KG1 (cell line): ENCODE data around the gene UBAC1.
"Not testable (repeated sequence)": the region's sequence is repeated elsewhere in the genome, so short reads cannot be mapped to it uniquely, and the experiment has no call there.

ENCODE experiments used
- DNase-seq: peaks from one replicate; lab custom pipeline; 2025; lab: John Stamatoyannopoulos, UW

Gene UBAC1

GRCh38 chr9:135978642-135979546 is 17.7 kb upstream of the UBAC1 start:
- DNase-seq = no peak

GRCh38 chr9:135976944-135977343 is 15.8 kb upstream of the UBAC1 start:
- DNase-seq = no peak

GRCh38 chr9:135976531-135976930 is 15.4 kb upstream of the UBAC1 start:
- DNase-seq = no peak

DNA sequence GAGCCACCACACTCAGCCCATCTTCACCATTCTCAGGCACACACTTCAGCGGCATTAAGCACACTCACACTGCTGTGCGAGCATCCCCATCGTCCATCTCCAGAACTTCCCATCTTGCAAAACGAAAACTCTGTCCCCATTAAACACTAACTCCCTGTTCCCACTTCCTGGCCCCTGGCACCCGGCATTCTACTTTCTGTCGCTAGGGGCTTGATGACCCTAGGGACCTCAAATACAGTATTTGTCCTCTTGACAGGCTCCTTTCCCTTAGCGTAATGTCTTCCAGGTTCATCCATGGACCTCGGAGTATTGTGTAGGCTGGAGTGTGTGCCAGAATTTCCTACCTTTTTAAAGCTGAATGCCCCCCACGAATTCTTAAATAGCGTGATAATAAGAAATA is 14.7 kb upstream of the UBAC1 start:
- no peak for DNase-seq

- DNase-seq = no peak
Observed at GRCh38 chr9:135974220-135974573, 13.0 kb upstream of the UBAC1 start.

DNA sequence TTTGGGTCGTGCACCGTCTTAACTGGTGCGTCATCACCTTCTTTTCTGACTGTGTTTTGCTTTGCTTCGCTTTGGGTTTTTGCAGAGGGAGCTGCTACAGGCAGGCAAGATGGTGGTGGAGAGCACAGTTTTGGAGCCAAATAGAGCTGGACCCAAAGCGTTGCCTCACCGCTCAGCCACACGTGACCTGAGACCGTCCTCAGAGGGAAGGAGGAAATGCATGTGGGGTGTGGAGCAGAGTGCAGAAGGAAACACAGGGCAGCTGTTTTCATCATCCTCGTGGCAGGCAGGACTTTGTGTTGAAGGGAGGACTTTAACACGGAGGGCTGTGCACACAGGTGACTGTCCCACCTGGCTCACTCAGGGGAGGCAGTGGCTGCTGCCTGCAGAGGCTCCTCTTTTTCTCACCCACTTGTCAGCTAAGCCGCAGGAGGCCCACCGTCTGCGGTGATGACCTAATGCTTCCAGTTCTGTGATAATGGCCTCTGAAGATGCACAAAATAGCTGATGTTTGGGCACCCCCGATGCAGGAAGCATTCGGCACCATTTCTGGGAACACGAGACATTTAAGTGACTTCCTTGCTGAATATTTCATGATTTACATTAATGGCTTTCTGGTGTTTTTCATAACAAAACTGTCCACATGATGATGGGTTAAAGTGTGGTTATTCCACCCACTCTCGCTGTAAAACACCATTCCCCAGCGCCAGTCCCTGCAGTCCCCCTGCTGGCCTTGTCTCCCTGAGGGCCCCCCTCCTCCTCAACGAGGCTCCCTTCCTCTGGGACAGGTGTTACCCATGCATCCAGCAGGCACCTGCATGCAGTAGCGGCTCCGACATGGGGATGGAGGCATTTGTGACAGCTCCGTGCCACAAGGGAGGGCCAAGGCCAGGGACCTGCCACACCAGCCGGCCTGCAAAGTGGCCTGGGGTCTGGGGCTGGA is 12.4 kb upstream of the UBAC1 start:
- DNase-seq = no peak

- DNase-seq = no peak
Observed at GRCh38 chr9:135971892-135972291, 10.7 kb upstream of the UBAC1 start.

DNA sequence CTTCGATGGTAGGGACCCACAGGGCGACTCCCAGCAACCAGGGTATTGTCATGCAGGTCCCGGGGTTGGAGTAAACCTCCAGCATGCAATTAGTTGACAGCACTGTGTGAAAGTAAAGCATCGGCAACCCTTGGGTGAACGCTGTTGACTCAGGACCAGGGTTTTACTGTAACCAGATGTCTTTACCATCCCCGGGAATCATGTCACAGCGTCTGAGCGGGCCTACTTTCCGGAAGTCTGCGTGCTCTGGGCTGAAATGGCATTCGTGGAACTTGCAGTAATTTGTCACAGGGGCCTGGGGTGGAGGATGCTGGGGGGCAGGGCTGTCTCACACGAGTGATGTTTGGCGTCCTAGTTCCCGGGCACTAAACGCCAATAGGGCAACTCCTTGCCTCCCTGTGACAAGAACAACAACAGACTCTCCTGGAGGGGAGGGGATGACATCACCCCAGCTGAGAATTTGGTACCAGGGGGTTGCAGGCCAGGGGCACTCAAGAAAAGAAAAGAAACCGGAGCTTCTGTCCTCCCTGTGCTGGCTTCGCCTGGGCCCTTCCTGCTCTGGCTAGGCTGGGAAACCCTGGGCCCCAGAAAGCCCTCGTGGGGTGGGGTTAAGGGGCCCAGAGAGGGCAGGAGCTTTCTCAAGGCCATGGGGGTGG is 10.1 kb upstream of the UBAC1 start:
- no peak for DNase-seq

- no peak for DNase-seq
Observed at GRCh38 chr9:135970128-135970815, 9.1 kb upstream of the UBAC1 start.

DNA sequence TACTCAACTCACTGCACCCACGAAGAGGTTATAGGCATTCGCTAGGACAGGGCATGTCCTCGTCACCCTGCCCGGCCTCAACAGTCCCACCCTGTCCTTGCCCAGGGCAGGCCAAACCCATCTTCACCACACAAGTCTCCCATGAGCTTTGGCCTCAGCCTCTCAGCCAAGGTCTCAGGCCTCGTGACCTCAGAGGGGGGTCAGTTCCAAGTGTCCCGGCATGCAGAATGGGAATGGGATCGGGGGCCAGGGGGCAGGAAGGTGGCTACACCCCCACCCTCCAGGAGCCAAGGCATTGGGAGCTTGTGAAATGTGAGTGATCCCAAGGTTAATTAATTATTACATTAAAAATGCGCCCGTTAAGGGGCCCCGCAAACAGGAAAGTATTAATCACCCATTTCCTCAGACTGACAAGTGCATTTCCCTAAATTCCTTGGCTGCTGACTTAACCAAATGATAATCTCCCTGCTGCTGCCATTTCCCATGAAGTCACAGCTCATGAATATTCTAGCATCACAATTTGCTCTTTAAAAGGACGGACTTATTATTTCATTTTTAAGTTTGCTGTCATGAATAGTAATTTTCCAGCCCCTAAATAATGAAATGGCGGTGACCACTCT is 8.0 kb upstream of the UBAC1 start:
- no peak for DNase-seq

- DNase-seq = no peak
Observed at GRCh38 chr9:135968601-135969000, 7.4 kb upstream of the UBAC1 start.

- DNase-seq = no peak
Observed at GRCh38 chr9:135968083-135968476, 6.9 kb upstream of the UBAC1 start.

DNA sequence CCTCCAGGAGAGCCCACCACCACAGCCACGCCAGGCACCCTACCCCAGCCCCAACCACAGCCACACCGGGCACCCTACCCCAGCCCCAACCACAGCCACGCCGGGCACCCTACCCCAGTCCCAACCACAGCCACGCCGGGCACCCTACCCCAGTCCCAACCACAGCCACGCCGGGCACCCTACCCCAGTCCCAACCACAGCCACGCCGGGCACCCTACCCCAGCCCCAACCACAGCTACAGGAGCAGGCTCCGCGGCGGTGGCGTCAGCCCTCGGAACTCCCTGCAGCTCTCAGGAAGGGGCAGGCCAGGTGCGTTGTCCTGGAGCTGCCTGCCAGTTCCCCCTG is 5.7 kb upstream of the UBAC1 start:
- not testable (repeated sequence) for DNase-seq

DNA sequence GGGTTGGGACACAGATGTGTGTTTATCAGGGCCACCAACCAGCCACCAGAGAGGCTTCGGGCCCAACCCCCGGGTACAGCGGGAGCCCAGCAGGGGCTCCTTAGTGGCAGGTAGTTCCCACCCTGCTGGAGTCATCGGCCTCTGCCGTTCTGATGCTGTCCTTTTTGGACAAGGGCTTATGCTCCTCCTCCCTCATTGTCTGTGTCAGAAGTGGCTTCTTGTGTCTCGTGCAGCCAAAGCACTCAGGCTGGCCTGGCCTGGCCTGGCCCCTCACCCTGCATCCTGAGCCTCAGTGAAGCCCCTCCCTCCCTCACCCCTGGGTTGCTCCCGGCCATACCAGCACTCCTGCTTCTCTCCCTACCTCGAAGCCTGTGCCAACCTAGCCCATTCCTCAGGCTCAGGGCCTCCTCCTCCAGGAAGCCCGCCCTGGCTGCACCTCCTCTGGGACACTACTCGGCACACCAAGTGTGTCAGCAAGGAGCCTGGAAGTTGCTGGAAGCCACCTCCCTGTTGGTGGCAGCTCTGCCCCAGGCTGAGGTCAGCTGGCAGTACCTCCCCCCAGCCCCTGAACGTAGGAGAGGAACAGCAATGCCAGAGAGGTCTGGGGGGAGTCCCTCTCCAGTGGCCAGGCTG is 4.1 kb upstream of the UBAC1 start:
- DNase-seq = no peak

DNA sequence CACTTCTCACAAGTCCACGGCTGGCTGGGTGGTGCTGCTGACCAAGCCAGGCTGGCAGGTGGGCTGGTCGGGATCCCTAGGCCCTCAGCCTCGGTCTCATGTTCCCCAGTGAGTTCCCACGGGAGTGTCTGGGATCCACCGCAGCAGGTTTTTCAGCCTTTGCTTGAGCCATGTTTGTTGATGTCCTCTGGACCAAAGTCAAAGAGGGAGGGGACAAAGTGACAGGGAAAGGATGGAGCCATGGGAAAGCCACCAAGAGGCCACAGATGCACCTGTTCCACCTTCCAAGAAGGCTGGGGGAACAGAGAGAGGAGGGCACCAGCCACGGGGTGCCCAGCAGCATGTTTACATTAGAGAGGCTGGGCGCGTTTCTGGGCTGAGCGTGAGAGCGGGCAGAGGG is 2.8 kb upstream of the UBAC1 start:
- no peak for DNase-seq

DNA sequence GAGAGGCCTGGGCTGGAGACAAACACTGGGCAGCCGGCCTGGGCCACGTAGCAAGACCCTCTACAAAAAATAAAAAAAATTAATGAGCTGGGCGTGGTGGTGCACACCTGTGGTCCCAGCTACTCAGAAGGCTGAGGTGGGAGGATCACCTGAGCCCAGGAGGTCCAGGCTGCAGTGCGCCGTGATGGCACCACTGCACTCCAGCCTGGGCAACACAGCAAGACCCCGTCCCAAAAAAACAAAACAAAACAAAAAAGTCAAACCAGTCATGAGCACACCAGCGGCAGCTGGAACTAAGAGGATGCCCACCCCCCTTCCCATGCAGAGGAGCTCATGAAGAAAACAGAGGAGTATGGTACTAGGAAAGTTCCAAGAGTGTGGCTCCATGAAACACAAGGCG is 2.2 kb upstream of the UBAC1 start:
- no peak for DNase-seq

- DNase-seq = no peak
Observed at GRCh38 chr9:135962696-135963307, 1.6 kb upstream of the UBAC1 start.

DNA sequence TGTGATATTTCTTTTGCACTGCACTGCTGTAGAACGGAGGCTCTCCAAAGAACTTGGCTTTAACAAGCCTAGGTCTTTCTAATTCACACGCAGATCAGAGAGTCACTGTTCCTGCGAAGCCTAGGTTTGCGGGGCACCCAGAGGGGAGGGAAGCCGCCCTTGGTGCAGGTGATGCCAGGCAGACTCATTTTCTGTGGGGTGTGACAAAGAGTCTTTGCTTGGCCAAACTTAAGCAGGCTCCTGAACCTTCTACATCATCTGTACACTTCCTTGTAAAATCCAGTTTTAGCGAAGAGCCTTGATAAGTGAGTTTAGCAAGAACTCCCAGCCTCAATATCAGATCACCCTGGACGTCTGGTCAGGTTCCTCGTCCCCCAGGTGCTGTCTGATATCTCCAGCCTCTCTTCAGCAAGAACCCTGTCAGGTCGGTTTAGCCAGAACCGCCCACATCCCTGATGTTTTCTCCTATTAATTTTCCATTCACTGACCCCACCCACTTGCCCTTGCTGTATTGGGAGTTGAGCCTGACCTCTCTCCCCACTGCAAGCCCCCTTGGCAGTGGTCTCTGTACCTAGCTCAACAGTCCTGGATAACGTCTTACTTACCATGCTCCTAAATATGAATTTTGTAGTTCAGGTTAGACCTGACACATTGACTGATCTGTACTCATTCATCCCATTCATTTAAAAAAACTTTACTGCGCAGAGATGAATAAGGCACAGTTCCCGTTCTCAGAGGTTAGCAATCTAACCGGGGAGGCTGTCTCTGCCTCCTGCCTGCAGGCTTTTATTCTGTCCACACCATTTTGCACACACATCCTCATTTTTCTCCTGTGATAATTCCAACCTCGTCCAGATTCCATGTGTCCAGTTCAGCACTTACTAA is 880 bp upstream of the UBAC1 start:
- no peak for DNase-seq

DNA sequence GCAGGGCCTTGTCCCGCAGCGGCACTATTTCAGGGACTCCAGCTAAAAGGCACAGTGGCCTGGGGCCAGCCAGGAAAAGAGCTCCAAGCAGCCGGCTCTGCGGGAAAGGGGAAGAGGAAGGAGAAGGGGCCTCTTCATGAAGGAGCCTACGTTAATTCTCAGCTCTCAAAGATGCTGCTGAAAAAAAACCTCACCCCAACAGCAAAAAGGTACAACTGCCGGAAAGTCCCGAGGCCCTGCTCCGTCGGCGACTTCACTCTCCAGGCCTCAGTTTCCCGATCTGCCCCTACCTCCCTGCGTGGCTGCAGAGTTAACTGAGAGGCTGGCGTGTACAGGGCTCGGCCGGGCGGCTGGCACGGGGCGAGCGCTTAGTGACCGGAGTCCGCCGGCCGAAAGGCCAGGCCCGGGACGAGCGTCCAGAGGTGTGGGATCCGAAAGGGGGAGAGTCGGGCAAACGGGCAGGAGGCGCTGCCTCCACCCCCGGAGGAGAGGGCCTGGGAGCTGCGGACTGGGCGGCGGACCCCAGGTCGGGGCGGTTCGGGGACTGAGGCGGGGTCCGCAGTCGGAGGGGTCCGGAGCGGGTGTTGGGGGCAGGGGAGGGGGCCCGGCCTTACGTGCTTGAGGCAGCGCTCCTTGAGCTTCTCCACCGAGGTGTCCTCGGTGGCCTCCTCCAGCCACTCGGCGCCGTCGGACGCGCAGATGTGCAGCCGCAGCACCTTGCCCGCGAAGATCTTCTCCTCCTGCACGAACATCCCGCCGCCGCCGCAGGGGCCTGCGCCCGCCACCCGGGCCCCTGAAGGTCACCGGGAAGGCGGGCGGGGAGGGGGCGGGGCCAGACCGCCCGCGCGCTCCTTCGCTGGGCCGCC is 529 bp downstream of the UBAC1 start:
- DNase-seq = no peak
